ENCODE data around the gene FAM47E.

DNA sequence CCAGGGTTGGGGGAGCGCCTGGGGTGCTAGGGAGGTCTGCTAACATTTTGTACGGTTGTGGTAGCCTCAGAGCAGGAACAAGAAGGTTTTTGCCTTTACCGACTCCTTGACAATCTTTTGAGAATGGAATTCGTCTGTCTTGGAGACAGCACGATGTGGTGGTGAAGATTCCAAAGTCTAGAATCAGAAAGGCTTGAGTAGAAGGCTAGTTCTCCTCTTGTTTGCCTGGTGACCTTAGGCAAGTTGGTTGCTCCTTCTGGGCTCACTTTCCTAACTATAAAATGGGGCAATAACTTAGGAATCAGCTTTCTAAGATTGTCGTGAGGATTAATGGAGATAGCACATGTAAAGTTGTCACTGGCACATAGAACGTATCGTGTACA is 741 bp downstream of the FAM47E start:
- TF ChIP-seq, protein P1, sequence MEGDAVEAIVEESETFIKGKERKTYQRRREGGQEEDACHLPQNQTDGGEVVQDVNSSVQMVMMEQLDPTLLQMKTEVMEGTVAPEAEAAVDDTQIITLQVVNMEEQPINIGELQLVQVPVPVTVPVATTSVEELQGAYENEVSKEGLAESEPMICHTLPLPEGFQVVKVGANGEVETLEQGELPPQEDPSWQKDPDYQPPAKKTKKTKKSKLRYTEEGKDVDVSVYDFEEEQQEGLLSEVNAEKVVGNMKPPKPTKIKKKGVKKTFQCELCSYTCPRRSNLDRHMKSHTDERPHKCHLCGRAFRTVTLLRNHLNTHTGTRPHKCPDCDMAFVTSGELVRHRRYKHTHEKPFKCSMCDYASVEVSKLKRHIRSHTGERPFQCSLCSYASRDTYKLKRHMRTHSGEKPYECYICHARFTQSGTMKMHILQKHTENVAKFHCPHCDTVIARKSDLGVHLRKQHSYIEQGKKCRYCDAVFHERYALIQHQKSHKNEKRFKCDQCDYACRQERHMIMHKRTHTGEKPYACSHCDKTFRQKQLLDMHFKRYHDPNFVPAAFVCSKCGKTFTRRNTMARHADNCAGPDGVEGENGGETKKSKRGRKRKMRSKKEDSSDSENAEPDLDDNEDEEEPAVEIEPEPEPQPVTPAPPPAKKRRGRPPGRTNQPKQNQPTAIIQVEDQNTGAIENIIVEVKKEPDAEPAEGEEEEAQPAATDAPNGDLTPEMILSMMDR (IDR thresholded peaks at IDR 0.05): no peak
- no peak for TF ChIP-seq POLR2A (IDR thresholded peaks at IDR 0.05)
